A673 (cell line): ENCODE measurements around the gene GIMD1.

ENCODE experiments used
- EZH2 ChIP-seq: fragments of 200-600 bp; sonication (generic); IDR thresholded peaks from 2 replicates; pipeline ENCODE4 v1.6.1; 2017; ENCODE audit warnings: borderline replicate concordance, low read depth, mild to moderate bottlenecking, mixed read lengths, antibody characterized with exemption, low read length; ENCODE audit not compliant: poor library complexity, severe bottlenecking
- TF ChIP-seq, protein P1 (sequence below): fragments of 300-800, 200-600 bp; sonication (generic); conservative IDR thresholded peaks from 2 replicates; pipeline ENCODE4 v1.5.1; 2017; ENCODE audit warnings: low read depth, mild to moderate bottlenecking, antibody characterized with exemption, low read length, moderate library complexity, mixed read lengths

DNA sequence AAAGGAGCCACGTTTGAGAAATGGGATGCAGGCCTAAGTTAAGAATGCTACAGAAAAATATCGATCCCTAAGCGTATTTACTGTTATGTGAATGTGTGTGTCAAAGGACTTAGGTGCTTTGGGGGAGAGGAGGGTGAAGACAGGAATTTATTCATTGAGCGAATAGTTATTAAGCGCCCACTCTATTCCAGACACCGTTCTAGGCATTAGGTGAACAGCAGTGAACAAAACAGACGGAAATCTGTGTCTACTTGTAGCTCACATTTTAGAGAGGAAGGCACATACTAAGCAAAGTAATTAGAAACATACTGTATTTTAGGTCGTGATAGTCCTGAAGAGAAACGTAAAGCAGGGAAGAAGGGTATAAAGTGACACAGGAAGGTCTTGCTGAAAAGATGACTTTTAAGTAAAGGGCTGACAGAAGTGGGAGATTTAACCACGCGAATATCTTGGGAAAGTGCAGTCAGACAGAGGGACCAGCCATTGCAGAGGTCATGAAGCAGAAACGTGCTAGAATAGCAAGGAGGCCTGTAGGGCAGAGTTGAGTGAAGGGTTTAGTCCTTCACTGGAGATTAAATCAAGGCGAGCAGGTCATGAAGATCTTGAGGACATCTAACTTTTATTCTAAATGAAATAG, 51.7 kb downstream of the GIMD1 start:
- TF ChIP-seq, protein P1, sequence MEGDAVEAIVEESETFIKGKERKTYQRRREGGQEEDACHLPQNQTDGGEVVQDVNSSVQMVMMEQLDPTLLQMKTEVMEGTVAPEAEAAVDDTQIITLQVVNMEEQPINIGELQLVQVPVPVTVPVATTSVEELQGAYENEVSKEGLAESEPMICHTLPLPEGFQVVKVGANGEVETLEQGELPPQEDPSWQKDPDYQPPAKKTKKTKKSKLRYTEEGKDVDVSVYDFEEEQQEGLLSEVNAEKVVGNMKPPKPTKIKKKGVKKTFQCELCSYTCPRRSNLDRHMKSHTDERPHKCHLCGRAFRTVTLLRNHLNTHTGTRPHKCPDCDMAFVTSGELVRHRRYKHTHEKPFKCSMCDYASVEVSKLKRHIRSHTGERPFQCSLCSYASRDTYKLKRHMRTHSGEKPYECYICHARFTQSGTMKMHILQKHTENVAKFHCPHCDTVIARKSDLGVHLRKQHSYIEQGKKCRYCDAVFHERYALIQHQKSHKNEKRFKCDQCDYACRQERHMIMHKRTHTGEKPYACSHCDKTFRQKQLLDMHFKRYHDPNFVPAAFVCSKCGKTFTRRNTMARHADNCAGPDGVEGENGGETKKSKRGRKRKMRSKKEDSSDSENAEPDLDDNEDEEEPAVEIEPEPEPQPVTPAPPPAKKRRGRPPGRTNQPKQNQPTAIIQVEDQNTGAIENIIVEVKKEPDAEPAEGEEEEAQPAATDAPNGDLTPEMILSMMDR, result no peak
- no peak for TF ChIP-seq EZH2
